ENCODE data around the gene RCC2.
"Not testable (repeated sequence)": the region's sequence is repeated elsewhere in the genome, so short reads cannot be mapped to it uniquely, and the experiment has no call there.

The RCC2 gene

GRCh38 chr1:17439250-17440073 lies at the start of gene RCC2:
Gene RCC2, minus strand, starts transcription at chr1:17439677. Its CDS starts 1,163 bp downstream, at chr1:17438514.
- DNase-seq: peak; percentile 61

DNA sequence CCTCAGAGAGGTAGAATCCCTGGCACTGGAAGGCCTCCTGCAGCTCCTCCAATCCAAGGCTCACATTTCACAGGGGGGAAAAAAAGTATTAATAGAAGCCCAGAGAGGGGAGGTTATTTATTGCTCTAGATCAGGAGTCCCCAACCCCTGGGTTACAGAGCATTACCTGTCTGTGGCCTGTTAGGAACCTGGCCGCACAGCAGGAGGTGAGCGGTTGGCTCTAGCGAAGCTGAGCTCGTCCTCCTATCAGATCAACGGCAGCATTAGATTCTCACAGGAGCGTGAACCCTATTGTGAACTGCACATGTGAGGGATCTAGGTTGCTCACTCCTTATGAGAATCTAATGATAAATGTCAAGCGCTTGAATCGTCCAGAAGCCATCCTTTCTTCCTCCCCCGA lies 46.8 kb upstream of the RCC2 start:
- DNase-seq: no peak

DNA sequence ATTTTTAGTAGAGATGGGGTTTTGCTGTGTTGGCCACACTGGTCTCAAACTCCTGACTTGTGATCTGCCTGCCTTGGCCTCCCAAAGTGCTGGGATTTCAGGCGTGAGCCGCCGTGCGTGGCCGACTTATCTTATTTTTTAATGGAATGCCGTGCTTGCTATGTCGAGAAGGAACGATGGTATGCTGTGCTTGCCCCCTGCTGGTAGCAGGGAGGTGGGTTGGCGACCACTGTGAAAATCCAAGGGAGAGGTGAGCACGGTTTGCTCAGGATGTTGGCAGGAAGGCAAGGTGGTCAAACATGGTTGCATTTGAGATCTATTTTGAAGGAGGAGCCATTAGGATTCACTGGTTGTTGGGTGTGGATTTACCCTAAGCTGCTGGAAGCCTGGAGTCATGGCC lies 45.8 kb upstream of the RCC2 start:
- no peak for DNase-seq

DNA sequence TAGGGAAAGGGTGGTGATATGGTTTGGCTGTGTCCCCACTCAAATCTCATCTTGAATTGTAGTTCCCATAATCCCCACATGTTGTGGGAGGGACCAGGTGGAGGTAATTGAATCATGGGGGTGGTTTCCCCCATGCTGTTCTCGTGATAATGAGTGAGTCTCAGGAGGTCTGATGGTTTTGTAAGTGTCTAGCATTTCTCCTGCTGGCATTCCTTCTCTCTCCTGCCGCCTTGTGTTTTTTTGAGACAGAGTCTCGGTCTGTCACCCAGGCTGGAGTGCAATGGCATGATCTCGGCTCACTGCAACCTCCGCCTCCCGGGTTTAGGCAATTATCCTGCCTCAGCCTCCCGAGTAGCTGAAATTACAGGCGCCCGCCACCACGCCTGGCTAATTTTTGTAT lies 42.5 kb upstream of the RCC2 start:
- DNase-seq: not testable (repeated sequence)

GRCh38 chr1:17480846-17481245 lies 41.4 kb upstream of the RCC2 start:
- DNase-seq: no peak

- no peak for DNase-seq
These were observed 36.3 kb upstream of the RCC2 start for GRCh38 chr1:17475752-17476151.

- DNase-seq: not testable (repeated sequence)
These were observed 35.5 kb upstream of the RCC2 start for GRCh38 chr1:17474836-17475555.

GRCh38 chr1:17472814-17473213 lies 33.3 kb upstream of the RCC2 start:
- DNase-seq: no peak

GRCh38 chr1:17471393-17471792 lies 31.9 kb upstream of the RCC2 start:
- no peak for DNase-seq

DNA sequence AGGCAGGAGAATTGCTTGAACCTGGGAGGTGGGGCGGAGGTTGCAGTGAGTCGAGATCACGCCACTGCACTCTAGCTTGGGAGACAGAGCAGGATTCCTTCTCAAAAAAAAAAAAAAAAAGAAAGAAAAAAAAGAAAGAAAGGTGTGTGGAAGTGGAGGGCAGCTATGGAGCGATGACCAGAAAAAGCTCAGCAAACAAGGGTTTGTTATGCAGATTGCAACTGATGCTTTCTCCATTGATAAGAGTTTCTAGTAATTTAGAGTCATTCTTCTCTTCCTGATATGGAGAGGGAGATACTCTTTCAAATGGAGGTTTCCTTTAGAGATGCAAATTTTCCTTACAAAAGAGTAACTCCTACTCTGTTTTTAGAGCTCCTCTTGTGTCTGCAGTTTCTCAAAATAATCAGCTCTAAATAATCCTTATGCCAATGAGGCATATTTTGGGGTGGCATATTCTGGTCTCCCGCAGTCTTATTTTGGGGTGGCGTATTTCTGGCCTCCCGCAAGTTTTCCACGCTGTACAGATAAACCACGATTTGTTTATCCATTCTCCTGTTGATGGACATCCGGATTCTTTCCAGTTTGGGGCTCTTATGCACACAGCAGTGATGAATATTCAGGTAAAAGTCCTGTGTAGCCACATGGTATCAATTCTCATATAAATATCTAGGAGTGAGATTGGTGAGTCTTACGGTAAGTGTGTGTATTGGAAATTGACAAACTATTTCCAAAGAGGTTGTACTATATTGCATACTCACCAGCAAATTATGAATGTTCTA lies 30.7 kb upstream of the RCC2 start:
- DNase-seq: no peak

- DNase-seq: not testable (repeated sequence)
These were observed 29.1 kb upstream of the RCC2 start for GRCh38 chr1:17468357-17469265.

DNA sequence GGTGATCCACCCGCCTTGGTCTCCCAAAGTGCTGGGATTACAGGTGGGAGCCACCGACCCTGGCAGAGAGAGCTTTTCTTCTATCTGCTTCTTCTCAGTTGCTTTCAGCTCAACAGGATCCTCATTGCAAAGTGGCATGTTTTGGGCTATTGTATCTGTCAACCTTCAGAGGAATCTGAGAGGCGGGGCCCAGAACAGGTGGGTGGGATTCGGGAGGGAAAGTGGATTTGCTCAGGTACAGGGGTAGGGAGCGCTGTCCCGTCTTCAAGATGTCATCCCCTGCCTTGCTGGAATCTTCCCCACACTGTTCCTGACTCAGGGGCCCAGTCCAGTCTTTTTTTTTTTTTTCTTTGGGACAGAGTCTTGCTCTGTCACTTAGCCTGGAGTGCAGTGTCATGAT lies 26.9 kb upstream of the RCC2 start:
- no peak for DNase-seq

DNA sequence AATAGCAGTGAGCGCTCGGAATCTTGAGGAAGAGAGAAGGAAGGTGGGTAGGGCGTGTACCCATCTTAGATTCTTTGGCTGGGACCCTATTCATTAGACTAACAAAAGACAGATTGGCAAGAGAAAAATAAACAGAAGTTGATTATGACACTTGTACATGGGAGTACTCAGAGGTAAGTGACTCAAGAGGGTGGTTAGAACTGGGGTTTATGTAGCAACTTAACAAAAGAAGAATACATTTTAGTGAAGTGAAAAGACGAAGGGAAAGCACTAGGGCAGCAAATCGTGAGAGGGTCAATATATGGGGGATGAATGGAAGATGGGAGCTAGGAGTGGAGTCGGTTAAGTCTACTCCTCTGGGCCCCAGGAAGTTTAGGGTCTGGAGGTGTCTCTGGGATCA lies 25.8 kb upstream of the RCC2 start:
- no peak for DNase-seq

DNA sequence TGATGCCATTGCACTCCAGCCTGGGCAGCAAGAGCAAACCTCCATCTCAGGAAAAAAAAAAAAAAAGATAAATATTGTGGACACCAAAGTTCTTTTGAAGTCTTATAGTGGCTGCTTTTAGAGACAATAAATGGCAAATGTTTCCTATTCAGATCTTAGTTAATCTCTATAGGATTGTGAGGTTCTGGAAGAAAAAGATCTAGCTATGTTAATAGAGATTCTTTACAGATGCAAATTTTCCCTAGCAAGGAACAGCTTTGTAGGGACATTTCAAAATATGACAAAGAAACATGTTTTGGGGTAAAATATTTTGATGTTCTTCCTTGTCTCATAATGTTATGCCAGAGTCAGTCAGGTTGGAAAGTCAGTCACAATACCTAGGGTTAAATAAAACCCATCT lies 24.5 kb upstream of the RCC2 start:
- no peak for DNase-seq

- no peak for DNase-seq
These were observed 23.2 kb upstream of the RCC2 start for GRCh38 chr1:17462669-17463068.

DNA sequence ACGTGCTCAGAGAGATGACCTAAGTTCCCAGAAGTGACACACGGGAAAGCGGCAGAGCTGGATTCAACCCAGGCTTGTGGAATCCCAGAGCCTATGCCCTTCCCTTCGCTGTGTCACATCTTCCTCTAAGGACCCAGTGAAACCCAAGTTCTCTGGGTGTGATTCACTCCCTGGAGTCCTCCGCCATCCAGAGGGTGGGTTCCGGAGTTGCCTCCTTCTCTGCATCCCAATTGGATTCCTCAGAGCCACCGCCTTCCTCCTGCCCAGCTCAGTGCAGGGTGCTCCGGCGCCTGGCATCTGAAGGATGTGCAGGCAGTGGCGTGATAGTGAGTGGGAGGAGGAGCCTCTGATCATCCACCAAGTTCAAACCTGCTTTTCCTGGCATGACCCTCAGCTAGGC lies 20.7 kb upstream of the RCC2 start:
- DNase-seq: no peak

GRCh38 chr1:17458794-17459193 lies 19.3 kb upstream of the RCC2 start:
- no peak for DNase-seq

- DNase-seq: no peak
These were observed 13.2 kb upstream of the RCC2 start for GRCh38 chr1:17452686-17453085.

- DNase-seq: not testable (repeated sequence)
These were observed 12.7 kb upstream of the RCC2 start for GRCh38 chr1:17452203-17452602.

DNA sequence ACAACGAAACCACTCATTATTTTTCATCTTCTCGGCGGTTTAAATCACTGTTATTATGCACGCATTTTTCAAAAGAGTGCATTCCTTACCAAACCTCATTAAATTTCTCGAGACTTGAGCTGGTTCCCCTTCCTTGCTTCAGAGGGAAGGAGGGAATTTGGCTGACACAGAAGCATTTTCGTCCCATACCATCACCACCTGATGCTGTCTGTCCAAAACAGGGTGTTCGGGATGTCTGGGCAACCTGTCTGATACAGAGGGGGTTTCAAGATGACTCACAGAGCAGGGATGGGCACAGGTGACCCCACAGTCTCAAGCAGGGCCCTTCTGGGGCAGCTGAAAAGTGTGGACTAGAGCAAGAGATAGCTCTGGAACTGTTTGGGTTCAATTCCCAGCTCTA lies 12.3 kb upstream of the RCC2 start:
- no peak for DNase-seq

DNA sequence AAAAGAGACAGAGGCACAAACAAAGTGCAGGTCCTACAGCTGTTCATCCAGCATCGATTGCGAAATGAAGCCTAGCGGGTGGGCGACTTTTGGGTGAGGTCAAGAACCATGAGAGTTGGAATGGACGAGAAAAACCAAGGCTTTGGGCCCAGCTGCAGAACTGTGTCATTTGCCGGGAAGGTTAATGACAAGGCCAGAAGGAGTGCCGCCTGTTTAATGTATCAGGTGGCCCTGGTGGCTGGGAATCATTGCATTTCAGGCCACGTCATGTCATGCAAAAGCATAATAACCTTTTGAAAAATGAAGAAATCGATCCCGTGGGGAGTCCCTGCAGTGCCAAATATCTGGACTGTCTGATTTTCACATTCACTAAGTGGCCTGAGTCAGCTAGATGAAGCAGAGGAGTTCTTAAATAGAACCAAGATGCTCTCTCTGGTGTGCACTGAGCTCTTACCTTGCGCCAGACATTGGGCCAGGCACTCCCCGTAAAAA lies 8.1 kb upstream of the RCC2 start:
- no peak for DNase-seq

DNA sequence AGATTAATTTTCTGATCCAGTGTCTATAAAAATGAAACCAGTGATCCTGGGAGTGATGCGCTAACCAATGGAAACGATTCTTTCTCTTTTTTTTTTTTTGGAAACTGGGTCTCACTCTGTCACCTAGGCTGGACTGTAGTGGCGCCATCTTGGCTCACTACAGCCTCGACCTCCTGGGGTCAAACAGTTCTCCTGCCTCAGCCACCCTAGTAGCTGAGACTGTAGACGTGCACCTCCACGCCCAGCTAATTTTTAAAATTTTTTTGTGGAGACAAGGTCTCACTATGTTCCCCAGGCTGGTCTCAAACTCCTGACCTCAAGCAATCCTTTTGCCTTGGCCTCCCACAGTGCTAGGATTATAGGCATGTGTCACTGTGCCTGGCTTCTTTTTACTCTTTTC lies 3.4 kb upstream of the RCC2 start:
- no peak for DNase-seq

Measured in NCI-H510A (cell line).